Chondrocyte (in vitro differentiated cells): ENCODE measurements around the gene YIPF1. TPM values are rescaled to one million over a fixed set of nuclear protein-coding genes. Genes with fewer than 3 reads are reported as not detected.

Experiments
- DNase-seq: peaks from one replicate; pipeline ENCODE4 v3.0.0; 2021; ENCODE audit warnings: mixed read lengths, low spot score
- H3K27ac Mint-ChIP-seq: one replicate; pipeline ENCODE4 v1.8.0; 2021; ENCODE audit warnings: mild to moderate bottlenecking, moderate library complexity, mixed read lengths; ENCODE audit not compliant: unreplicated experiment
- H3K27me3 Mint-ChIP-seq: 2 replicates; pipeline ENCODE4 v1.8.0; 2021; ENCODE audit warnings: low read depth, mixed read lengths
- H3K36me3 Mint-ChIP-seq: 2 replicates; pipeline ENCODE4 v1.8.0; 2021; ENCODE audit warnings: low read depth, mixed read lengths
- H3K4me1 Mint-ChIP-seq: 2 replicates; pipeline ENCODE4 v1.8.0; 2021; ENCODE audit warnings: low read depth, mild to moderate bottlenecking, mixed read lengths
- H3K4me3 Mint-ChIP-seq: one replicate; pipeline ENCODE4 v1.8.0; 2021; ENCODE audit warnings: mild to moderate bottlenecking, moderate library complexity, mixed read lengths; ENCODE audit not compliant: unreplicated experiment
- H3K9me3 Mint-ChIP-seq: 2 replicates; pipeline ENCODE4 v1.8.0; 2021; ENCODE audit warnings: low read depth, mixed read lengths
- total RNA-seq: library from RNA; stranded (reverse); gene quantifications from 3 replicates; pipeline ENCODE4 v1.2.1, GENCODE V29; 2021
- TF ChIP-seq, protein P1 (sequence below): fragments of 200-600 bp; sonication (generic); IDR thresholded peaks from 2 replicates; pipeline ENCODE4 v1.5.0; 2021; ENCODE audit warnings: antibody characterized with exemption, mild to moderate bottlenecking, moderate library complexity

YIPF1 gene
- total RNA-seq, 1 donor from 2014 or later = 18.1 TPM

DNA sequence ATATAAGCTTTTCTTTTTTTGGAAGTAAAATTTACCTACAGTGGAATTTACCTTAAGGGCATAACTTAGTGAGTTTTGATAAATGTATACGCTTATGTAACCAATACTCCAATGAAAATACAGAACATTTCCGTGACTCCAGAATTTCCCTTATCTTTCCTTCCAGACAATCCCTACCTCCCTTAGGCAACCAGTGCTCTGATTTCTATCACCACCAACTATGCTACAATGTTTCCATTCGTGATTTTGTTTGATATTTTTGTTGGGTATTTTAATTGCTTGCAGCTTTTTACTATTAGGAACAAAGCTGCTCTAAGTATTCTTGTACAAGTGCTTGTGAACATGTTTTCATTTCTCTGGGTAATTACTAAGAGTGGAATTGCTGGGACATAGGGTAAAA, 41.3 kb upstream of the YIPF1 start:
- Mint-ChIP-seq H3K4me1 (peaks cover 10% of the 10 kb centered on the region), H3K36me3 (peaks cover 27% of the 10 kb centered on the region), H3K4me3 (no peak overlapping the region), H3K9me3 (peaks cover 4% of the 10 kb centered on the region), H3K27me3 (no peaks in the 10 kb centered on the region), H3K27ac (no peak overlapping the region)
- no peak for DNase-seq
- TF ChIP-seq, protein P1, sequence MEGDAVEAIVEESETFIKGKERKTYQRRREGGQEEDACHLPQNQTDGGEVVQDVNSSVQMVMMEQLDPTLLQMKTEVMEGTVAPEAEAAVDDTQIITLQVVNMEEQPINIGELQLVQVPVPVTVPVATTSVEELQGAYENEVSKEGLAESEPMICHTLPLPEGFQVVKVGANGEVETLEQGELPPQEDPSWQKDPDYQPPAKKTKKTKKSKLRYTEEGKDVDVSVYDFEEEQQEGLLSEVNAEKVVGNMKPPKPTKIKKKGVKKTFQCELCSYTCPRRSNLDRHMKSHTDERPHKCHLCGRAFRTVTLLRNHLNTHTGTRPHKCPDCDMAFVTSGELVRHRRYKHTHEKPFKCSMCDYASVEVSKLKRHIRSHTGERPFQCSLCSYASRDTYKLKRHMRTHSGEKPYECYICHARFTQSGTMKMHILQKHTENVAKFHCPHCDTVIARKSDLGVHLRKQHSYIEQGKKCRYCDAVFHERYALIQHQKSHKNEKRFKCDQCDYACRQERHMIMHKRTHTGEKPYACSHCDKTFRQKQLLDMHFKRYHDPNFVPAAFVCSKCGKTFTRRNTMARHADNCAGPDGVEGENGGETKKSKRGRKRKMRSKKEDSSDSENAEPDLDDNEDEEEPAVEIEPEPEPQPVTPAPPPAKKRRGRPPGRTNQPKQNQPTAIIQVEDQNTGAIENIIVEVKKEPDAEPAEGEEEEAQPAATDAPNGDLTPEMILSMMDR = no peak

DNA sequence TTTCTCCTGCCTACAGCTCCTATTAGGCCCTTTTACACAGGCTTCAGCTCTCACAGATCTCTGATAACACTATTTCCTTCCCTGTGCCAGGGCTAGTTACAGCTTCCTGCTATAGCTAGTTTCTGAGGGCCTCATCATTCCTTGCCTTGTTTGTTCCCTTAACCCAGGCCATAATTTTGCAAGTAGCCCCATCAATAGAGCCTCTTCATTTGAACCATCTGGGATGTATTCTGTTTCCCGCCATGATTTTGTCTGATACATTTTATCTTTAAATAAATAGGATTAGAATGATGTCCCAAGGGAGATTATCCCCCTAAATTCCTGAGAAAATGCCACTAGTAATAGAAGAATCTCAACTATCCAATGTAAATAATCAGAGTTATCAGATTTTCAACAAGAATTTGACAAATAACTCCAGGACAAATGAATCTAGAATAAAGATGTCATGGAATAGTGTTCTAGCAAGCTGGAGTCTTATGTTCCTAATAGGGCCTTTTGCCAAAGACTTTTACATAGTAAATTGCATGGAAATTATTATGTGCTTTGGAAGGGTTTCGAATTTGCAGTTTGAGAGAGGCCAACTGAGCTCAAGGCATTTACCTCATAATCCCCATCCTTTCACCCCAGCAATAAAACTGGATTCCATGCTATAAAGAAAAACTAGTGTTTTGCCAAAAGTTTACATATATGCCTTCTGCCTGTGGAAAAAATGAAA, 39.8 kb upstream of the YIPF1 start:
- H3K9me3 Mint-ChIP-seq = peaks cover 4% of the 10 kb centered on the region
- H3K4me1 Mint-ChIP-seq = peaks cover 10% of the 10 kb centered on the region
- TF ChIP-seq, protein P1 = no peak
- no peak for DNase-seq
- H3K36me3 Mint-ChIP-seq = peaks cover 21% of the 10 kb centered on the region
- H3K27me3 Mint-ChIP-seq = no peaks in the 10 kb centered on the region
- H3K27ac Mint-ChIP-seq = peak overlapping the region; percentile 58
- no peak overlapping the region for H3K4me3 Mint-ChIP-seq

DNA sequence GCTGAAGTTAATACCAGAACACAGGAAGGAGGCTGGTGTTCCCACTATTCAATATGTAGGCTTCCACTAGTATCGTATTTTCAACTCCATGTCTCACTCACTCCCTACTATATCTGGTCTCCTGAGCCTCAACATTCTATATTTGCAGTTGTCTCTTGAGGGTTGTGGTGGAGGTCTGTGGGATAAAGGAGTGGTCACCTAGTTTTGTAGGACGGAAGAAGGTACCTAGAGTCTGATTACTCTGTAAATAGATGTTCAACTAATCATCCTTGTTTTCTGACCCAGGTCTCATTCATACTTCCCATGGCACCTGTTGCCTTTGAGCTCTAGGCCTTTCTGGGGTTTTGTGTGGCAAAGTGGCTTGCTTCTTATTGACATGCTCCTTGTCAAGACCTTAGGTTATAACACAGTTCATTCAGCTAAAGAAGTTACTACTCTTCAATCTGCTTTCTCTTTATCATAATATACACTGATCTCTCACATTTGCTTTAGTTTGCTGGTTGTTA, 37.8 kb upstream of the YIPF1 start:
- H3K4me3 Mint-ChIP-seq = no peak overlapping the region
- TF ChIP-seq, protein P1 = no peak
- H3K9me3 Mint-ChIP-seq = no peaks in the 10 kb centered on the region
- DNase-seq = no peak
- H3K36me3 Mint-ChIP-seq = peaks cover 16% of the 10 kb centered on the region
- peaks cover 10% of the 10 kb centered on the region for H3K4me1 Mint-ChIP-seq
- H3K27me3 Mint-ChIP-seq = no peaks in the 10 kb centered on the region
- no peak overlapping the region for H3K27ac Mint-ChIP-seq

DNA sequence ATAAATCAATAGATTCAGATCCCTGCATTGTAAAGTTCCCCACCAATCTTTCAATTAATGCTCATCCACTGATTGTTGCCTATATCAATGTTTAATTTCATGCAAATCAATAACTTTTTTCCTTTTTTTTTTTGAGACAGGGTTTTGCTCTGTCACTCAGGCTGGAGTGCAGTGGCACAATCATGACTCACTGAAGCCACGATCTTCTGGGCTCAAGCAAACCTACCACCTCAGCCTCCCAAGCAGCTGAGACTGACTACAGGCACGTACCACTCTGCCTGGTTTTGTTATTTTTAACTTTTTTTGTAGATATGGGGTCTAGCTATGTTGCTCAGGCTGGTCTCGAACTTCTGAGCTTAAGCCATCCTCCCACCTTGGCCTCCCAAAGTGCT, 30.1 kb upstream of the YIPF1 start:
- Mint-ChIP-seq H3K4me1 (peaks cover 9% of the 10 kb centered on the region), H3K27ac (peak overlapping the region; percentile 69), H3K4me3 (no peak overlapping the region), H3K36me3 (peaks cover 14% of the 10 kb centered on the region), H3K9me3 (no peaks in the 10 kb centered on the region), H3K27me3 (no peaks in the 10 kb centered on the region)
- TF ChIP-seq, protein P1 = no peak
- no peak for DNase-seq

DNA sequence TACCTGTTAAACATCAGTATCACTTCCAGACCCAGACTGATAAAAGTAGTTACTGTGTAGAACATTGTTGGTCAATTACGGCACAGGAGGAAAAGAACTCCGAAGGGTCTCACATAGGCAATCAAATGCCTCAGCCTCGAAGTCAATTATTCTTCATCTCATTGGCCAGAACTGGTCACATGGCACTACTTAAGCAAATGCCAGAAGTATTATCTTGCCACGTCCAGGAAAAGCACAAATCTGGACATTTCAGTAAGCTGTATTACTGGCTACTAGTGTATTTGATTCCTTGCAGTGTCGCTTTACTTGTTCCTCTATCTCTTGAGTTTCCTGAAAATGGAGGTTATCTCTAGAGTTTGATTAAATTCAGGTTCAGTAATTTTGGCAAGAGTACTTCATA, 28.7 kb upstream of the YIPF1 start:
- H3K4me1 Mint-ChIP-seq = peaks cover 9% of the 10 kb centered on the region
- H3K27ac Mint-ChIP-seq = no peak overlapping the region
- no peaks in the 10 kb centered on the region for H3K9me3 Mint-ChIP-seq
- H3K27me3 Mint-ChIP-seq = no peaks in the 10 kb centered on the region
- TF ChIP-seq, protein P1 = no peak
- H3K36me3 Mint-ChIP-seq = peaks cover 14% of the 10 kb centered on the region
- DNase-seq = no peak
- no peak overlapping the region for H3K4me3 Mint-ChIP-seq
